ENCODE results near the gene CDC14A. TPM values are rescaled to one million over a fixed set of nuclear protein-coding genes. Genes with fewer than 3 reads are reported as not detected.

CDC14A gene
- total RNA-seq, 1 experiment from 2014 or later, result 11.1 TPM

DNA sequence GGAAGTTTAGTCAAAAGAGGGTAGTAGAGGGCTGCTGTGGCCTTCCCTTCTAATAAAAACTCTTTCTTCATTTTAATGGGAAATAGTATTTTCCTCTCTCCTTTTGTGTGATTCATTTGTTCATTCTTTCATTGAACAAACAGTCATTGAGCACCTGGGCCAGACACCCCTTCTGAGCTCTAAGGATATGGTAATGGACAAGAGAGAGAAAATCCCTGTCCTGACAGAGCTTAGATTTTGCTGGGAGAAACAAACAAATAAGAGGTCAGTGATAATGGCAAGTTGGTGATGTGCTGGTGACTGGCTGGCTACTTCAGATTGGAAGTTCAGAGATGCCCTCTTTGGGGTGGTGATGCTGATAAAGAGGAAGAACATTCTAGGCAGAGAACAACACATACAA is 59.3 kb downstream of the CDC14A start:
- CTCF ChIA-PET, result interaction anchor here (1.0 to 2.9 kb wide), 3 partner anchors 13 to 48 kb away, joined by 4 to 12 read pairs (median 6); no protein-coding TSS in a partner anchor

DNA sequence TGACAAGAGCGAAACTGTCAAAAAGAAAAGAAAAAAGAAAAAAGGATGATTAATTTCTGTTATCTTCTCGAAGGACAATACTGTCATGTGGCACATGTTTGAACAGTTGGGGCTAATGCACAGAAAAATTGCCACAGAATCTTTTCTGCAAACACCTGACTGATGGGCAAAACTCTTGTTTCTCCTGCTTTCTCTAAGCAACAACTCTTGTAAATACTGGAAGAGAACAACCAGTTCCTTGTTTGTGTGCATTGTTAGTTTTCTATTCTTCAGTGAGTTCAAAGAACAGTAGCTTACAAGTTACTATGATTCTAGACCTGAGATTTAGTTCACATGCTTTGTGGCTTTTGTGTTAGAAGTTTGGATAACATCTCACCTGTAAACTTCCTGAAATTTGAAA is 60.7 kb downstream of the CDC14A start:
- H3K27me3 Mint-ChIP-seq (ENCODE audit: low read depth), result no peaks in the 10 kb centered on the region
- H3K4me3 Mint-ChIP-seq, result no peak overlapping the region
- CTCF ChIA-PET, result interaction anchor here (1.0 to 2.9 kb wide), 2 partner anchors 11 to 43 kb away, joined by 3 to 12 read pairs; no protein-coding TSS in a partner anchor
- TF ChIP-seq, protein P1, sequence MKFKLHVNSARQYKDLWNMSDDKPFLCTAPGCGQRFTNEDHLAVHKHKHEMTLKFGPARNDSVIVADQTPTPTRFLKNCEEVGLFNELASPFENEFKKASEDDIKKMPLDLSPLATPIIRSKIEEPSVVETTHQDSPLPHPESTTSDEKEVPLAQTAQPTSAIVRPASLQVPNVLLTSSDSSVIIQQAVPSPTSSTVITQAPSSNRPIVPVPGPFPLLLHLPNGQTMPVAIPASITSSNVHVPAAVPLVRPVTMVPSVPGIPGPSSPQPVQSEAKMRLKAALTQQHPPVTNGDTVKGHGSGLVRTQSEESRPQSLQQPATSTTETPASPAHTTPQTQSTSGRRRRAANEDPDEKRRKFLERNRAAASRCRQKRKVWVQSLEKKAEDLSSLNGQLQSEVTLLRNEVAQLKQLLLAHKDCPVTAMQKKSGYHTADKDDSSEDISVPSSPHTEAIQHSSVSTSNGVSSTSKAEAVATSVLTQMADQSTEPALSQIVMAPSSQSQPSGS (CRISPR knock-in tag; IDR thresholded peaks at IDR 0.05; ENCODE audit: borderline replicate concordance, low read depth), result no peak
- TF ChIP-seq, protein P2, sequence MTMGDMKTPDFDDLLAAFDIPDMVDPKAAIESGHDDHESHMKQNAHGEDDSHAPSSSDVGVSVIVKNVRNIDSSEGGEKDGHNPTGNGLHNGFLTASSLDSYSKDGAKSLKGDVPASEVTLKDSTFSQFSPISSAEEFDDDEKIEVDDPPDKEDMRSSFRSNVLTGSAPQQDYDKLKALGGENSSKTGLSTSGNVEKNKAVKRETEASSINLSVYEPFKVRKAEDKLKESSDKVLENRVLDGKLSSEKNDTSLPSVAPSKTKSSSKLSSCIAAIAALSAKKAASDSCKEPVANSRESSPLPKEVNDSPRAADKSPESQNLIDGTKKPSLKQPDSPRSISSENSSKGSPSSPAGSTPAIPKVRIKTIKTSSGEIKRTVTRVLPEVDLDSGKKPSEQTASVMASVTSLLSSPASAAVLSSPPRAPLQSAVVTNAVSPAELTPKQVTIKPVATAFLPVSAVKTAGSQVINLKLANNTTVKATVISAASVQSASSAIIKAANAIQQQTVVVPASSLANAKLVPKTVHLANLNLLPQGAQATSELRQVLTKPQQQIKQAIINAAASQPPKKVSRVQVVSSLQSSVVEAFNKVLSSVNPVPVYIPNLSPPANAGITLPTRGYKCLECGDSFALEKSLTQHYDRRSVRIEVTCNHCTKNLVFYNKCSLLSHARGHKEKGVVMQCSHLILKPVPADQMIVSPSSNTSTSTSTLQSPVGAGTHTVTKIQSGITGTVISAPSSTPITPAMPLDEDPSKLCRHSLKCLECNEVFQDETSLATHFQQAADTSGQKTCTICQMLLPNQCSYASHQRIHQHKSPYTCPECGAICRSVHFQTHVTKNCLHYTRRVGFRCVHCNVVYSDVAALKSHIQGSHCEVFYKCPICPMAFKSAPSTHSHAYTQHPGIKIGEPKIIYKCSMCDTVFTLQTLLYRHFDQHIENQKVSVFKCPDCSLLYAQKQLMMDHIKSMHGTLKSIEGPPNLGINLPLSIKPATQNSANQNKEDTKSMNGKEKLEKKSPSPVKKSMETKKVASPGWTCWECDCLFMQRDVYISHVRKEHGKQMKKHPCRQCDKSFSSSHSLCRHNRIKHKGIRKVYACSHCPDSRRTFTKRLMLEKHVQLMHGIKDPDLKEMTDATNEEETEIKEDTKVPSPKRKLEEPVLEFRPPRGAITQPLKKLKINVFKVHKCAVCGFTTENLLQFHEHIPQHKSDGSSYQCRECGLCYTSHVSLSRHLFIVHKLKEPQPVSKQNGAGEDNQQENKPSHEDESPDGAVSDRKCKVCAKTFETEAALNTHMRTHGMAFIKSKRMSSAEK (CRISPR knock-in tag; IDR thresholded peaks at IDR 0.05; ENCODE audit: borderline replicate concordance), result no peak
- TF ChIP-seq FOXP1 (CRISPR knock-in tag; IDR thresholded peaks at IDR 0.05; ENCODE audit: borderline replicate concordance) (no peak), KAT7 (CRISPR knock-in tag; IDR thresholded peaks at IDR 0.05; ENCODE audit: borderline replicate concordance) (no peak), SP1 (CRISPR knock-in tag; conservative IDR thresholded peaks at IDR 0.05) (no peak), TEAD4 (CRISPR knock-in tag; IDR thresholded peaks at IDR 0.05) (no peak), TP53 (CRISPR knock-in tag; IDR thresholded peaks at IDR 0.05) (no peak)
- TF ChIP-seq, protein P3, sequence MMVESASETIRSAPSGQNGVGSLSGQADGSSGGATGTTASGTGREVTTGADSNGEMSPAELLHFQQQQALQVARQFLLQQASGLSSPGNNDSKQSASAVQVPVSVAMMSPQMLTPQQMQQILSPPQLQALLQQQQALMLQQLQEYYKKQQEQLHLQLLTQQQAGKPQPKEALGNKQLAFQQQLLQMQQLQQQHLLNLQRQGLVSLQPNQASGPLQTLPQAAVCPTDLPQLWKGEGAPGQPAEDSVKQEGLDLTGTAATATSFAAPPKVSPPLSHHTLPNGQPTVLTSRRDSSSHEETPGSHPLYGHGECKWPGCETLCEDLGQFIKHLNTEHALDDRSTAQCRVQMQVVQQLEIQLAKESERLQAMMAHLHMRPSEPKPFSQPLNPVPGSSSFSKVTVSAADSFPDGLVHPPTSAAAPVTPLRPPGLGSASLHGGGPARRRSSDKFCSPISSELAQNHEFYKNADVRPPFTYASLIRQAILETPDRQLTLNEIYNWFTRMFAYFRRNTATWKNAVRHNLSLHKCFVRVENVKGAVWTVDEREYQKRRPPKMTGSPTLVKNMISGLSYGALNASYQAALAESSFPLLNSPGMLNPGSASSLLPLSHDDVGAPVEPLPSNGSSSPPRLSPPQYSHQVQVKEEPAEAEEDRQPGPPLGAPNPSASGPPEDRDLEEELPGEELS (CRISPR knock-in tag; IDR thresholded peaks at IDR 0.05), result no peak
- TF ChIP-seq, protein P4, sequence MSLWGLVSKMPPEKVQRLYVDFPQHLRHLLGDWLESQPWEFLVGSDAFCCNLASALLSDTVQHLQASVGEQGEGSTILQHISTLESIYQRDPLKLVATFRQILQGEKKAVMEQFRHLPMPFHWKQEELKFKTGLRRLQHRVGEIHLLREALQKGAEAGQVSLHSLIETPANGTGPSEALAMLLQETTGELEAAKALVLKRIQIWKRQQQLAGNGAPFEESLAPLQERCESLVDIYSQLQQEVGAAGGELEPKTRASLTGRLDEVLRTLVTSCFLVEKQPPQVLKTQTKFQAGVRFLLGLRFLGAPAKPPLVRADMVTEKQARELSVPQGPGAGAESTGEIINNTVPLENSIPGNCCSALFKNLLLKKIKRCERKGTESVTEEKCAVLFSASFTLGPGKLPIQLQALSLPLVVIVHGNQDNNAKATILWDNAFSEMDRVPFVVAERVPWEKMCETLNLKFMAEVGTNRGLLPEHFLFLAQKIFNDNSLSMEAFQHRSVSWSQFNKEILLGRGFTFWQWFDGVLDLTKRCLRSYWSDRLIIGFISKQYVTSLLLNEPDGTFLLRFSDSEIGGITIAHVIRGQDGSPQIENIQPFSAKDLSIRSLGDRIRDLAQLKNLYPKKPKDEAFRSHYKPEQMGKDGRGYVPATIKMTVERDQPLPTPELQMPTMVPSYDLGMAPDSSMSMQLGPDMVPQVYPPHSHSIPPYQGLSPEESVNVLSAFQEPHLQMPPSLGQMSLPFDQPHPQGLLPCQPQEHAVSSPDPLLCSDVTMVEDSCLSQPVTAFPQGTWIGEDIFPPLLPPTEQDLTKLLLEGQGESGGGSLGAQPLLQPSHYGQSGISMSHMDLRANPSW (CRISPR knock-in tag; conservative IDR thresholded peaks at IDR 0.05; ENCODE audit: low read depth), result no peak
- TF ChIP-seq, protein P5, sequence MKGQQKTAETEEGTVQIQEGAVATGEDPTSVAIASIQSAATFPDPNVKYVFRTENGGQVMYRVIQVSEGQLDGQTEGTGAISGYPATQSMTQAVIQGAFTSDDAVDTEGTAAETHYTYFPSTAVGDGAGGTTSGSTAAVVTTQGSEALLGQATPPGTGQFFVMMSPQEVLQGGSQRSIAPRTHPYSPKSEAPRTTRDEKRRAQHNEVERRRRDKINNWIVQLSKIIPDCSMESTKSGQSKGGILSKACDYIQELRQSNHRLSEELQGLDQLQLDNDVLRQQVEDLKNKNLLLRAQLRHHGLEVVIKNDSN (CRISPR knock-in tag; IDR thresholded peaks at IDR 0.05), result no peak

More for the DNA sequence above, 59.3 kb downstream of the CDC14A start:
- POLR2A ChIA-PET, result no interaction called here
- TF ChIP-seq, protein P6, sequence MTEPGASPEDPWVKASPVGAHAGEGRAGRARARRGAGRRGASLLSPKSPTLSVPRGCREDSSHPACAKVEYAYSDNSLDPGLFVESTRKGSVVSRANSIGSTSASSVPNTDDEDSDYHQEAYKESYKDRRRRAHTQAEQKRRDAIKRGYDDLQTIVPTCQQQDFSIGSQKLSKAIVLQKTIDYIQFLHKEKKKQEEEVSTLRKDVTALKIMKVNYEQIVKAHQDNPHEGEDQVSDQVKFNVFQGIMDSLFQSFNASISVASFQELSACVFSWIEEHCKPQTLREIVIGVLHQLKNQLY (CRISPR knock-in tag; IDR thresholded peaks at IDR 0.05), result no peak
- TF ChIP-seq, protein P7, sequence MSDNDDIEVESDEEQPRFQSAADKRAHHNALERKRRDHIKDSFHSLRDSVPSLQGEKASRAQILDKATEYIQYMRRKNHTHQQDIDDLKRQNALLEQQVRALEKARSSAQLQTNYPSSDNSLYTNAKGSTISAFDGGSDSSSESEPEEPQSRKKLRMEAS (CRISPR knock-in tag; IDR thresholded peaks at IDR 0.05), result no peak
- TF ChIP-seq, protein P8, sequence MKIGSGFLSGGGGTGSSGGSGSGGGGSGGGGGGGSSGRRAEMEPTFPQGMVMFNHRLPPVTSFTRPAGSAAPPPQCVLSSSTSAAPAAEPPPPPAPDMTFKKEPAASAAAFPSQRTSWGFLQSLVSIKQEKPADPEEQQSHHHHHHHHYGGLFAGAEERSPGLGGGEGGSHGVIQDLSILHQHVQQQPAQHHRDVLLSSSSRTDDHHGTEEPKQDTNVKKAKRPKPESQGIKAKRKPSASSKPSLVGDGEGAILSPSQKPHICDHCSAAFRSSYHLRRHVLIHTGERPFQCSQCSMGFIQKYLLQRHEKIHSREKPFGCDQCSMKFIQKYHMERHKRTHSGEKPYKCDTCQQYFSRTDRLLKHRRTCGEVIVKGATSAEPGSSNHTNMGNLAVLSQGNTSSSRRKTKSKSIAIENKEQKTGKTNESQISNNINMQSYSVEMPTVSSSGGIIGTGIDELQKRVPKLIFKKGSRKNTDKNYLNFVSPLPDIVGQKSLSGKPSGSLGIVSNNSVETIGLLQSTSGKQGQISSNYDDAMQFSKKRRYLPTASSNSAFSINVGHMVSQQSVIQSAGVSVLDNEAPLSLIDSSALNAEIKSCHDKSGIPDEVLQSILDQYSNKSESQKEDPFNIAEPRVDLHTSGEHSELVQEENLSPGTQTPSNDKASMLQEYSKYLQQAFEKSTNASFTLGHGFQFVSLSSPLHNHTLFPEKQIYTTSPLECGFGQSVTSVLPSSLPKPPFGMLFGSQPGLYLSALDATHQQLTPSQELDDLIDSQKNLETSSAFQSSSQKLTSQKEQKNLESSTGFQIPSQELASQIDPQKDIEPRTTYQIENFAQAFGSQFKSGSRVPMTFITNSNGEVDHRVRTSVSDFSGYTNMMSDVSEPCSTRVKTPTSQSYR (CRISPR knock-in tag; IDR thresholded peaks at IDR 0.05), result no peak
- TF ChIP-seq NR3C1 (CRISPR knock-in tag; conservative IDR thresholded peaks at IDR 0.05; ENCODE audit: low read depth) (no peak), ZBTB21 (CRISPR knock-in tag; IDR thresholded peaks at IDR 0.05; ENCODE audit: borderline replicate concordance) (no peak), GABPB1 (CRISPR knock-in tag; IDR thresholded peaks at IDR 0.05) (no peak), ELF4 (CRISPR knock-in tag; IDR thresholded peaks at IDR 0.05; ENCODE audit: low read depth) (no peak), ZNF138 (CRISPR knock-in tag; conservative IDR thresholded peaks at IDR 0.05) (no peak), MYBL2 (CRISPR knock-in tag; IDR thresholded peaks at IDR 0.05) (no peak)
- TF ChIP-seq, protein P9, sequence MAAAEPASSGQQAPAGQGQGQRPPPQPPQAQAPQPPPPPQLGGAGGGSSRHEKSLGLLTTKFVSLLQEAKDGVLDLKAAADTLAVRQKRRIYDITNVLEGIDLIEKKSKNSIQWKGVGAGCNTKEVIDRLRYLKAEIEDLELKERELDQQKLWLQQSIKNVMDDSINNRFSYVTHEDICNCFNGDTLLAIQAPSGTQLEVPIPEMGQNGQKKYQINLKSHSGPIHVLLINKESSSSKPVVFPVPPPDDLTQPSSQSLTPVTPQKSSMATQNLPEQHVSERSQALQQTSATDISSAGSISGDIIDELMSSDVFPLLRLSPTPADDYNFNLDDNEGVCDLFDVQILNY (CRISPR knock-in tag; IDR thresholded peaks at IDR 0.05), result no peak
- ATAC-seq (peak; percentile 63), DNase-seq (ENCODE audit: low spot score) (no peak)
- Mint-ChIP-seq H3K4me1 (peaks cover 21% of the 10 kb centered on the region), H3K9me3 (peaks cover 17% of the 10 kb centered on the region), H3K4me3 (no peak overlapping the region), H3K27me3 (ENCODE audit: low read depth) (no peaks in the 10 kb centered on the region), H3K36me3 (peaks cover 14% of the 10 kb centered on the region), H3K27ac (peak overlapping the region; percentile 50)

More for the DNA sequence above, 60.7 kb downstream of the CDC14A start:
- POLR2A ChIA-PET, result no interaction called here
- H3K9me3 Mint-ChIP-seq, result peaks cover 17% of the 10 kb centered on the region
- DNase-seq (ENCODE audit: low spot score) (no peak), ATAC-seq (no peak)
- no peak overlapping the region for H3K27ac Mint-ChIP-seq
- H3K36me3 Mint-ChIP-seq, result peaks cover 13% of the 10 kb centered on the region
- H3K4me1 Mint-ChIP-seq, result peaks cover 28% of the 10 kb centered on the region
